CD4-positive, CD25-positive, alpha-beta regulatory T cell (primary cell): Measurements from ENCODE around the gene CHD2. TPM values are rescaled to one million over a fixed set of nuclear protein-coding genes. Genes with fewer than 3 reads are reported as not detected.

Experiments
- ATAC-seq, 2 donors: fragments of 150-1000 bp; cut with Tn5 transposase; one replicate each; pipeline ENCODE4 v1.10.0; 2021; ENCODE audit warnings: low read depth in 2 of 2, moderate number of reproducible peaks in 2 of 2, moderate library complexity in 1 of 2
- DNase-seq, 3 donors: peaks; one replicate each; pipeline versions ENCODE4 v3.0.0 to v3.0.0-alpha.2; 2012 to 2022; ENCODE audit warnings: mixed read lengths in 1 of 3
- H3K27ac ChIP-seq: one replicate; pipeline ENCODE4 v1.7.0; 2013; ENCODE audit warnings: mild to moderate bottlenecking, low read length; ENCODE audit not compliant: insufficient read depth, poor library complexity, severe bottlenecking
- H3K27me3 ChIP-seq: one replicate; pipeline ENCODE4 v1.7.0; 2013; ENCODE audit warnings: low read length; ENCODE audit not compliant: control insufficient read depth, insufficient read depth
- H3K36me3 ChIP-seq: one replicate; pipeline ENCODE4 v1.7.0; 2013; ENCODE audit warnings: mild to moderate bottlenecking, low read length, moderate library complexity; ENCODE audit not compliant: control insufficient read depth, insufficient read depth
- H3K4me1 ChIP-seq: 2 replicates; pipeline ENCODE4 v1.7.0; 2013; ENCODE audit warnings: mild to moderate bottlenecking, low read length; ENCODE audit not compliant: insufficient read depth, control insufficient read depth, poor library complexity, severe bottlenecking
- H3K4me3 ChIP-seq: one replicate; pipeline ENCODE4 v1.7.0; 2013; ENCODE audit warnings: low read depth, mild to moderate bottlenecking, low read length, moderate library complexity
- H3K9me3 ChIP-seq, 2 experiments: 1 replicate in 1 of 2; 2 replicates in 1 of 2; pipeline ENCODE4 v1.7.0; 2013; ENCODE audit warnings: low read length in 2 of 2, mild to moderate bottlenecking in 1 of 2, moderate library complexity in 1 of 2; ENCODE audit not compliant: control insufficient read depth in 2 of 2
- H3K27ac Mint-ChIP-seq, 3 donors: one replicate each; pipeline ENCODE4 v1.8.0; 2020 to 2022; ENCODE audit warnings: mild to moderate bottlenecking in 3 of 3, mixed read lengths in 3 of 3, moderate library complexity in 2 of 3
- H3K27me3 Mint-ChIP-seq: one replicate; pipeline ENCODE4 v1.8.0; 2022; ENCODE audit warnings: mild to moderate bottlenecking, mixed read lengths
- H3K36me3 Mint-ChIP-seq: one replicate; pipeline ENCODE4 v1.8.0; 2020; ENCODE audit warnings: mixed read lengths
- H3K4me1 Mint-ChIP-seq, 4 donors: one replicate each; pipeline ENCODE4 v1.8.0; 2020 to 2022; ENCODE audit warnings: mixed read lengths in 4 of 4, mild to moderate bottlenecking in 1 of 4
- H3K4me3 Mint-ChIP-seq, 4 donors: one replicate each; pipeline ENCODE4 v1.8.0; 2020 to 2022; ENCODE audit warnings: mild to moderate bottlenecking in 4 of 4, mixed read lengths in 4 of 4, moderate library complexity in 3 of 4
- H3K9me3 Mint-ChIP-seq, 7 donors: one replicate each; pipeline ENCODE4 v1.8.0; 2020 to 2022; ENCODE audit warnings: mixed read lengths in 7 of 7, mild to moderate bottlenecking in 3 of 7, moderate library complexity in 2 of 7
- polyA plus RNA-seq, 4 donors: library from polyadenylated mRNA; unstranded; fragments of 300-500 nt; fragmentation: Illumina TruSeq; gene quantifications; one replicate each; pipeline ENCODE4 v1.2.3, GENCODE V29; 2021
- total RNA-seq: library from RNA; stranded (reverse); gene quantifications from one replicate; pipeline ENCODE4 v1.2.3, GENCODE V29; 2022

Gene CHD2
- total and polyA plus RNA-seq, 5 donors from 2014 or later = 44.3 to 579 (median 49.5) TPM

- Histone ChIP-seq H3K4me3 (peak overlapping the region; percentile 95), H3K9me3 (no peaks in the 10 kb centered on the region), H3K27me3 (no peaks in the 10 kb centered on the region), H3K36me3 (peaks cover 11% of the 10 kb centered on the region), H3K27ac (peak overlapping the region; percentile 99), H3K4me1 (peaks cover 90% of the 10 kb centered on the region)
- H3K36me3 Mint-ChIP-seq = peaks cover 38% of the 10 kb centered on the region
- no peaks in the 10 kb centered on the region for H3K9me3 Mint-ChIP-seq
- peak overlapping the region; percentile 94 to 100 (median 99) for H3K27ac Mint-ChIP-seq
- DNase-seq (no peak), ATAC-seq (no peak)
- peaks cover 10% of the 10 kb centered on the region for H3K27me3 Mint-ChIP-seq
- H3K4me3 Mint-ChIP-seq = peak overlapping the region; percentile 96 to 100 (median 99)
- H3K4me1 Mint-ChIP-seq = peaks cover 49 to 94% (median 77%) of the 10 kb centered on the region in 4 donors
Measured at GRCh38 chr15:92908713-92909057, 8.6 kb downstream of the CHD2 start.

GRCh38 chr15:92909136-92909781 lies 9.1 kb downstream of the CHD2 start:
- peak overlapping the region; percentile 55 to 100 (median 76) for H3K4me3 Mint-ChIP-seq
- H3K27me3 ChIP-seq = no peaks in the 10 kb centered on the region
- peaks cover 5% of the 10 kb centered on the region for H3K27me3 Mint-ChIP-seq
- H3K4me1 ChIP-seq = peaks cover 93% of the 10 kb centered on the region
- ATAC-seq (no peak), DNase-seq (no peak)
- peaks cover 48 to 96% (median 78%) of the 10 kb centered on the region in 4 donors for H3K4me1 Mint-ChIP-seq
- H3K4me3 ChIP-seq = peak overlapping the region; percentile 65
- H3K9me3 ChIP-seq = no peaks in the 10 kb centered on the region
- peaks cover 34% of the 10 kb centered on the region for H3K36me3 Mint-ChIP-seq
- peak overlapping the region; percentile 99 for H3K27ac ChIP-seq
- H3K36me3 ChIP-seq = peaks cover 11% of the 10 kb centered on the region
- no peaks in the 10 kb centered on the region for H3K9me3 Mint-ChIP-seq
- peak overlapping the region in 2 of 3 donors; percentile 60 to 99 for H3K27ac Mint-ChIP-seq

GRCh38 chr15:92910451-92910850 lies 10.3 kb downstream of the CHD2 start:
- peak overlapping the region; percentile 42 for H3K4me3 ChIP-seq
- H3K36me3 Mint-ChIP-seq = peaks cover 34% of the 10 kb centered on the region
- no peak for ATAC-seq
- H3K27ac ChIP-seq = peak overlapping the region; percentile 99
- H3K36me3 ChIP-seq = peaks cover 11% of the 10 kb centered on the region
- peak overlapping the region; percentile 51 to 92 (median 78) for H3K4me3 Mint-ChIP-seq
- no peak for DNase-seq
- H3K27me3 Mint-ChIP-seq = peaks cover 5% of the 10 kb centered on the region
- peaks cover 57 to 99% (median 80%) of the 10 kb centered on the region in 4 donors for H3K4me1 Mint-ChIP-seq
- no peaks in the 10 kb centered on the region for H3K27me3 ChIP-seq
- no peaks in the 10 kb centered on the region for H3K9me3 ChIP-seq
- peak overlapping the region; percentile 89 to 94 (median 93) for H3K27ac Mint-ChIP-seq
- H3K4me1 ChIP-seq = peaks cover 98% of the 10 kb centered on the region
- no peaks in the 10 kb centered on the region for H3K9me3 Mint-ChIP-seq

GRCh38 chr15:92914103-92914499 lies 14.0 kb downstream of the CHD2 start:
- H3K27me3 ChIP-seq = no peaks in the 10 kb centered on the region
- H3K9me3 Mint-ChIP-seq = no peaks in the 10 kb centered on the region
- peaks cover 39% of the 10 kb centered on the region for H3K36me3 Mint-ChIP-seq
- H3K27ac ChIP-seq = peak overlapping the region; percentile 94
- no peaks in the 10 kb centered on the region for H3K27me3 Mint-ChIP-seq
- no peak for DNase-seq
- H3K36me3 ChIP-seq = peaks cover 18% of the 10 kb centered on the region
- H3K27ac Mint-ChIP-seq = peak overlapping the region; percentile 94 to 99 (median 98)
- H3K4me1 Mint-ChIP-seq = peaks cover 42 to 92% (median 73%) of the 10 kb centered on the region in 4 donors
- peak overlapping the region; percentile 92 to 98 (median 94) for H3K4me3 Mint-ChIP-seq
- H3K4me3 ChIP-seq = peak overlapping the region; percentile 84
- no peaks in the 10 kb centered on the region for H3K9me3 ChIP-seq
- peaks cover 96% of the 10 kb centered on the region for H3K4me1 ChIP-seq
- no peak for ATAC-seq

- Histone ChIP-seq H3K9me3 (no peaks in the 10 kb centered on the region), H3K4me3 (peak overlapping the region; percentile 84), H3K27me3 (no peaks in the 10 kb centered on the region), H3K36me3 (peaks cover 17% of the 10 kb centered on the region), H3K27ac (peak overlapping the region; percentile 94), H3K4me1 (peaks cover 93% of the 10 kb centered on the region)
- DNase-seq = peak in 2 of 3 donors; percentile 63 to 73
- peaks cover 46 to 91% (median 74%) of the 10 kb centered on the region in 4 donors for H3K4me1 Mint-ChIP-seq
- peak overlapping the region; percentile 92 to 98 (median 94) for H3K4me3 Mint-ChIP-seq
- H3K9me3 Mint-ChIP-seq = no peaks in the 10 kb centered on the region
- H3K27me3 Mint-ChIP-seq = no peaks in the 10 kb centered on the region
- H3K27ac Mint-ChIP-seq = peak overlapping the region; percentile 94 to 99 (median 98)
- peaks cover 35% of the 10 kb centered on the region for H3K36me3 Mint-ChIP-seq
- ATAC-seq = peak; percentile 69 to 71
Measured at GRCh38 chr15:92914768-92915221, 14.7 kb downstream of the CHD2 start.

- H3K4me1 ChIP-seq = peaks cover 93% of the 10 kb centered on the region
- peak in 1 of 3 donors; percentile 37 for DNase-seq
- H3K9me3 ChIP-seq = no peaks in the 10 kb centered on the region
- H3K4me1 Mint-ChIP-seq = peaks cover 48 to 92% (median 76%) of the 10 kb centered on the region in 4 donors
- peak overlapping the region; percentile 84 for H3K4me3 ChIP-seq
- no peak for ATAC-seq
- peak overlapping the region; percentile 53 to 98 (median 94) for H3K27ac Mint-ChIP-seq
- H3K36me3 ChIP-seq = peaks cover 14% of the 10 kb centered on the region
- H3K36me3 Mint-ChIP-seq = peaks cover 34% of the 10 kb centered on the region
- H3K27ac ChIP-seq = peak overlapping the region; percentile 94
- no peaks in the 10 kb centered on the region for H3K27me3 ChIP-seq
- H3K4me3 Mint-ChIP-seq = peak overlapping the region; percentile 51 to 98 (median 93)
- H3K9me3 Mint-ChIP-seq = no peaks in the 10 kb centered on the region
- H3K27me3 Mint-ChIP-seq = no peaks in the 10 kb centered on the region
Measured at GRCh38 chr15:92915766-92916435, 15.8 kb downstream of the CHD2 start.

- peak overlapping the region; percentile 51 to 92 (median 71) for H3K4me3 Mint-ChIP-seq
- H3K27me3 Mint-ChIP-seq = no peaks in the 10 kb centered on the region
- Histone ChIP-seq H3K4me3 (peak overlapping the region; percentile 62), H3K9me3 (no peaks in the 10 kb centered on the region), H3K36me3 (peaks cover 14% of the 10 kb centered on the region), H3K27ac (peak overlapping the region; percentile 94), H3K4me1 (peaks cover 94% of the 10 kb centered on the region), H3K27me3 (no peaks in the 10 kb centered on the region)
- peaks cover 25% of the 10 kb centered on the region for H3K36me3 Mint-ChIP-seq
- no peaks in the 10 kb centered on the region for H3K9me3 Mint-ChIP-seq
- peaks cover 58 to 92% (median 78%) of the 10 kb centered on the region in 4 donors for H3K4me1 Mint-ChIP-seq
- peak; percentile 81 to 97 (median 90) for DNase-seq
- peak; percentile 57 for ATAC-seq
- peak overlapping the region; percentile 92 to 98 (median 94) for H3K27ac Mint-ChIP-seq
Measured at GRCh38 chr15:92917598-92918407, 17.7 kb downstream of the CHD2 start.
